Fibroblast of skin of right biceps (primary cell): ENCODE data around the gene P2RX7.

ENCODE experiments used
- DNase-seq: peaks from one replicate; pipeline ENCODE4 v3.0.0-alpha.2; 2013

P2RX7 gene

DNA sequence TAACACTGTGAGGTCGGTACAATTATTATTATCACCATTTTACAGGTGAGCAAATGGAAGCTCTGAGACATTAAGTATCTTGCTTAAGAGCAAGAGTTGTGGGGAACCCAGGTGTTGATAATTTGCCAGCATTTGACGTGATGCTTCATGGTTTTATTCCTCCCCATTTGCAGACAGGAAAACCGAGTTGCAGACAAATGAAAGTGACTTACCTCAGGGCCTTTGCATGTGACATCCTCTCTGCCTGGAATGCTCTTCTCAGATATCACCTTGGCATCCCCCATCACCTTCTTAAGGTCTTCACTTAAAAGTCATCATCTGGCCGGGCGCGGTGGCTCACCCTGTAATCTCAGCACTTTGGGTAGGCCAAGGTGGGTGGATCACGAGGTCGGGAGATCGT, 21.0 kb upstream of the P2RX7 start:
- no peak for DNase-seq

GRCh38 chr12:121112496-121112895, 20.2 kb upstream of the P2RX7 start:
- DNase-seq: no peak

DNA sequence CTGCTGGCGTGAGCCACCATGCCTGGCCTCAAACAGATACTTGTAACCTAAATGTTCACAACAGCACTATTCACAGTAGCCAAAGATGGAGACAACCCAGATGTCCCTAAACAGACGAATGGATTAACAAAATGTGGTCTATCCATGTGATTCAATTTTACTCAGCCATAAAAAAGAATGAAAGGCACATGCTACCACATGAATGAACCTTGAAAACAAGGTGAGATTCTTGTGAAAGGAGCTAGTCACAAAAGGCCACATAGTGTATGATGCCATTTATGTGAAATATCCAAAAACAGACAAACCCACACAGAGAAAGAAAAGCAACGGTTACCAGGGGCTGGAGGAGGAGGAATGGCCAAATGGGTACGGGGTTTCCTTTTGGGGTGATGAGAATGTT, 19.6 kb upstream of the P2RX7 start:
- DNase-seq: no peak

DNA sequence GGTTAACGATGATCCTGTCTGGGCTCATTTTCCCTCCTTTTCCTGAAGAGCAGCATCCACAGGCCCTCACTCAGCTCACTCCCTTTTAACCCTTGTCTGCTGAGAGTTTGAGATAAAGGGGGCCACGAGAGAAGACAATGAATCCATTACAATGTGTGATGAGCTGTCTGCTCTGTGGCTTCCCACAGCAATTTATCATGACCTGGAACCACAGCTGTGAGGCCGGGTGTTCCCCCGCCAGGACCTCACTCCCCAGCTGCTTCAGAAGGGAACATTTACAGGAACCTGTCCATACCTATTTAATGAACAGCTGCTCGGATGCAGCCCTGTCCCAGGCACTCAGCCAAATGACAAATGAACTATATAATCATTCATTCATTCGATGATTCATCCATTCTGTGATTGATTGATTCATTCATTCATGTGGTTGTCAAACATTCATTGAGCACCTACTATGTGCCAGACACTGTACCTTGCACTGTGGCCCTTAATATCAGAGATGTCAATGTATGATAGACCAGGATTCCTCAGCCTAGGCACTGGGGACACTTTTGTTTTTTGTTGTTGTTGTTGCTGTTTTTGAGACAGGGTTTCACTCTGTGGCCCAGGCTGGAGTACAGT, 18.5 kb upstream of the P2RX7 start:
- DNase-seq: no peak

GRCh38 chr12:121114806-121115205, 17.9 kb upstream of the P2RX7 start:
- DNase-seq: no peak

DNA sequence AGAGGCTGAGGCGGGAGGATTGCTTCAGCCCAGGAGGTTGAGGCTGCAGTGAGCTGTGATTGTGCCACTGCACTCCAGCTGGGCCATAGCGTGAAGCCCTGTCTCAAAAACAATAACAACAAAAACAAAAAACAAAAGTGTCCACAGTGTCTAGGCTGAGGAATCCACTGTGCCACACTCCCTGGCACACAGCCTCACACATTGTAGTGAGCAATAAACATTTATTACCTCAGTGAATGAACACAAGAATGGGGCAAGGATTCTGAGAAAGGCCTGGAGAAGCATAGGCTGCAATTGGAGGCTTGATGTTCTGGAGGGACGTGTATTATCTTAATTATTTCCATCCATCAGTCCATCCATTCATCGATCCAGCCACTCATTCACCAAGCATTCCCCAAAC, 17.1 kb upstream of the P2RX7 start:
- DNase-seq: no peak

GRCh38 chr12:121116318-121117225, 16.1 kb upstream of the P2RX7 start:
- DNase-seq: no peak

DNA sequence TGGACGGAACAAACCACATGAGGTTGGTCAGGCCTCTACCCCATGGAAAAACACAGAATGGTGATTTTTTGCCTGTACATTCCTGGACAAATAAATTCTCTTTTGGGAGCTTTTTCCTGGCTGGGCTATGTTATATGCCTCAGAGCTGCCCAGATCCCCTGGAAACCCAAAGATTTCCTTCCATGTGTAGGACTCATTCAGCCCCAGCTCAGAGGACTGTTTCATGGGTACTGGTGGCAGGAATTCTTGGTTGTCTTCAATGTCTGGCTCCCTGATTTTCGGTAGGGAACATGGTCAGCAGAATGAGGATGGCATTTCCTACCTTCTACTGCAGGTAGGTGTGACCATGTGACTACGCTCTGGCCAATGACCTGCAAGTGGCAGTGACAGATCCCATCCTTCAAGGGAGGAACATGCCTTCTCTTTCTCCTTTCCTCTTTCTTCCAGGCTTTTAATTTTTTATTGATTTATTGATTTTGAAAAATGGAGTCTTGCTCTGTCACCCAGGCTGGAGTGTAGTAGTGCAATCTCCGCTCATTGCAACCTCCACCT, 15.4 kb upstream of the P2RX7 start:
- no peak for DNase-seq

GRCh38 chr12:121120323-121120722, 12.4 kb upstream of the P2RX7 start:
- DNase-seq: no peak

- no peak for DNase-seq
Measured at GRCh38 chr12:121120989-121121755, 11.5 kb upstream of the P2RX7 start.

DNA sequence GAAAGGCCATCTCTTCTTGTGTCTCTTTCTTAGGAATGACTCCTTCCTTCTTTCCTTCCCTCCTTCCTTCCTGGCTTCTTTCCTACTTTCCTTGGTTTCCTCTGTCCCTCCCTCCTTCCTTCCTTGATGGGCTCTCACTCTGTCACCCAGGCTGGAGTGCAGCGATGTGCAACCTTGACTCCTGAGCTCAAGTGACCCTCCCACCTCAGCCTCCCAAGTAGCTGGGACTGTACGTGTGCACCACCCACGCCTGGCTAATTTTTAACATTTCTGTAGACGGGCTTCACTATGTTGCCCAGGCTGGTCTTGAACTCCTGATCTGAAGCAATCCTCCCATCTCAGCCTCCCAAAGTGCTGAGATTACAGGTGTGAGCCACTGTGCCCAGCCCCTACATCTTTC, 10.9 kb upstream of the P2RX7 start:
- DNase-seq: no peak

GRCh38 chr12:121123488-121123887, 9.2 kb upstream of the P2RX7 start:
- DNase-seq: no peak

DNA sequence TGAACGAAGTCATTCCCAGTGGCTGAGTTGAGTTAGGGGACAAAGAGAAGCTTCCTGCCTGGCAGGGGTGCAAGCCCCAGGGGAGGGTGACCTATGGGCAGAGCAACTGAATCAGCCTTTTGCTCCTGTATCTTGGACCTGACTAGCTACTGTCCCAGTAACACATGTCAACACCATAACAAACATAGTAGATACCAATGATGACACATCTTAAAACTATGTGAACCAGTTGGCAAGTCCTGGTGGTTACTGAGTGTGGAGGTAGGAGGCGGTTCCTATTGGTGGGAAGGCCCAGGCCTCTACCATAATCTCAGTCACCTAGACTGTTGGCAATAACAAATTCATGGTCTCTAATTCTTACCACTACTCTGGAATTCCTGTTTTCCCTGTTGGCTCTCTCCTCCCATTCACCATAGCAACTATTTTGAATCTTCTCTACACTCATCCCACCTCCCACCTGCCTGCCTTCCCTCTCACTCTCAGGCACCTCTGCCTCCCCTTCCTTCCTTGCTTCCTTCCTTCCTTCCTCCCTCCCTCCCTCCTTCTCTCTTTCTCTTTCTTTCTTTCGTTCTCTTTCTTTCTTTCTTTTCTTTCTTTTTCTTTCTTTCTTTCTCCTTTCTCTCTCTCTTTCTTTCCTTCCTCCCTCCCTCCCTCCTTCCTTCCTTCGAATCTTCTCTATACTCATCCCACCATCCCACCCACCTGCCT, 8.1 kb upstream of the P2RX7 start:
- DNase-seq: peak; percentile 89

- DNase-seq: no peak
Measured at GRCh38 chr12:121127501-121127900, 5.2 kb upstream of the P2RX7 start.

DNA sequence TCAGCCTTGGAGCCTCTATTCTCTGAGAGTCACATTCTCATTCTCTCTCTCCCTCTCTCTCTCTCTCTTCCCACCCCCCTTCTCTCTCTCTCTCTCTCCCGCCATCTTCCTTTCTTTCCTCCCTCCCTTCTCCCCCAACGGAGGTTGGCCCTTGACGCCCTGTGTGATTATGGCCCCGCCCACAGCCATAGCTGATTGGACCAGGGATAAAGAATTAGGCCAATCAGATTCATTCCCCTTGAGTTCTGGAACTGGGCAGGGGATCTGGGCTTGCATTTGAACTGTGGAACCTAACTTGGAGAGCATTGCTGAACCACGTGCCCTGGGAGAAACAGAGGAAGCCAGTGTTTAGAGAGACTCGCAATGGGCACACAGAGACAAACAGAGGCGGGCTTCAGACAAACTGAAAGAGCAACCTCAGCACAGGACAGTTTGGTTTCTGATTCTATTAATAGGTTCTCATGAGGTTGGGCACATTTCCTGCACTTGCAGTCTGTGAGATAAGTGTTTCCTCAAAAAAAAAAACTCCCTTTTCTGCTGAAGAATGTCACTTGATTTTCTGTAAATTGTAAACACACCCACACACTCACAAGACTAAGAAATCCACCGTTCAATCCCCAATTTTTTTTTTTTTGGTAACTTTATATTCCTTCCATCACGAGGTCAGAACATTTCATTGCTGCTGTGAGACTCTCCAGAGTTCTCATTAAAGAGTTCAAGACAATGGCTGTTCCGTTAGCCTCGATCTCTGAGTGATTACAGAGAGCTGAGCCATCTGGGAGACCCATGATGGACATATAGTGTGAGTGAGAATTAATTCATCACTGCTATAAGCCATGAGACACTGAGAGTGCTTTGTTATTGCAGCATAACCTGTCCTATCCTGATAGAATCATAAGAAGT, 3.5 kb upstream of the P2RX7 start:
- DNase-seq: peak; percentile 25

DNA sequence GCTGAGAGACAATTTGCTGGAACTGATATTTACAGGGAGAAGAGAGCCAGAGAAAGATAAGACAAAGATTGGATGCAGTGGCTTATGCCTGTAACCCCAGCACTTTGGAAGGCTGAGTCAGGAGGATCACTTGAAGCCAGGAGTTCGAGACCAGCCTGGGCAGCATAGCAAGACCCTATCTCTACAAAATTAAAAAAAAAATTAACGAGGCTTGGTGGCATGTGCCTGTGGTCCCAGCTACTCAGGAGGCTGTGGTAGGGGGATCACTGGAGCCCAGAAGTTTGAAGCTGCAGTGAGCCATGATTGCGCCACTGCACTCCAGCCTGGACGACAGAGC, 2.9 kb upstream of the P2RX7 start:
- DNase-seq: no peak

DNA sequence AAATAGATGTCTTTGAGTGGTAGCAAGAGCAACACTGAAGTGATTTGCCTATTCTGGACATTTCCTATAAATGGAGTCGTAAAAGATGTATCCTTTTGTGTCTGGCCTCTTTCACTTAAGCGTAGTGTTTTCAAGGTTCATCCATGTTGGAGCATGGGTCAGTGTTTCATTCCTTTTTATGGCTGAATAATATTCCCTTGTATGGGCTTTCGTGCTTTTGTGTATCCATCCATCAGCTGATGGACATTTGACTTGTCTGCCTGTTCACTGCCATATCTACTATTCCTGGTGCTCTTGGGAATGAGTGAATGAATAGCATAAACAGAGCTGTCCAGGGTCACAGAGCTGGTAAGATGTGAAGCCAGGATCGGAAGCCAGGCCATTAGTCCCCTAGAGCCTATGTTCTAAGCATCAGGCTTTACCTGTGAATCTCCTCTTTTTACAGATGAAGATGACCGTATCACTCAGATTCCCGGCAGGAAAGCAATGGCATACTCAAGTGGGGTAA, 1.8 kb upstream of the P2RX7 start:
- no peak for DNase-seq

DNA sequence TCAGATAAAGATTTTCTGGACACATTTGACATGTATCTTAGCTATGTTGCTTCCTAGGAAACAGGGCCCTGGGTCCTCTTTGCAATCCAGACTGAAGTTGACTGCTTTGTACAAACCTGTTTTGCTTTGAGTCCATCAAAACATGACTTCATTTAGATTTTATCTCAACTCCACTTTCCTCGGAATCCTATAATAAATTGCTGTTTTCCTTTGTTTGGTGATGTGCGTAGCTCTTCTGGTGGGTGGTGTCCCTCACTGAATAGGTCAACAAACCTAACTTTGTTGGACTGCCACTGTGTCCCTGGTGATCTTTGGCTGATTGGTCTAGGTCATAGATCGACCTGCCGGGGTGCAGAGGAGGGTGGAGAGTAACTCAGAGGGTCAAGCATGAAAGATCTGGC, 735 bp upstream of the P2RX7 start:
- DNase-seq: no peak

- DNase-seq: no peak
Measured at GRCh38 chr12:121133838-121134237, 1.2 kb downstream of the P2RX7 start.

DNA sequence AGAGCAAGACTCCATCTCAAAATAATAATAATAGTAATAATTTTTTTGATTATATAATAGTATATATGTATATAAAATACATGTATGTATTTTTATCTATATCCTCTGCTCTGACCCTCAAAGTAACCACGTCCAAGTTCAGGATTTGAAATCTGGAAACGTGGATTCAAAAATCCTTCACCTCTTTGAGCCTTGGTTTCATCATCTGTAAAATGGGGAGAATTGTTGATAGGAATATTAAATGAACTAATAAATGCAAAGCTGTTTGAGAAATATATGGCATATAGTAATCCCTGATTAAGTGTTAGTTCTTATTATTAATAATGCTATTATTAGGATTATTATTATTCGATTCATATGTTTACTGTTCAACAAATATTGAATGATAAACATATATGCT, 2.6 kb downstream of the P2RX7 start:
- DNase-seq: no peak

DNA sequence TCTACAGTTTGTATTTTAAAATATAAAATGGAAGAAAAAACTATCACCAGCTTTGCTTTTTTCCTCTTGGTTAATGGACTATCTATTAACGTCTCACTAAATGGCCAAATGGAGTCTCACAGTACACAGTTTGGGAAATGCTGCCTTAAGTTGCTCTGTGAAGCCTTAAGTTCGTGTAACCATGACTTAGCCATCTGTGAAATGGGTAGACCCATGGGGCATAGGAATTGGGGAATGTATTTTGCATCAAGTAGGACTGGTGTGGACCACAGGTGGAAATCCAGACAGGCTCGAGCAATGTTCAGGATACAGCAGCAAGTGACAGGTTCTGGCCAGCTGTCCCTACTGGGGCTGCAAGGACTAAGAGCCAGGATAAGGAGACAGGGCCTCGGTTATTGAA, 4.8 kb downstream of the P2RX7 start:
- no peak for DNase-seq

DNA sequence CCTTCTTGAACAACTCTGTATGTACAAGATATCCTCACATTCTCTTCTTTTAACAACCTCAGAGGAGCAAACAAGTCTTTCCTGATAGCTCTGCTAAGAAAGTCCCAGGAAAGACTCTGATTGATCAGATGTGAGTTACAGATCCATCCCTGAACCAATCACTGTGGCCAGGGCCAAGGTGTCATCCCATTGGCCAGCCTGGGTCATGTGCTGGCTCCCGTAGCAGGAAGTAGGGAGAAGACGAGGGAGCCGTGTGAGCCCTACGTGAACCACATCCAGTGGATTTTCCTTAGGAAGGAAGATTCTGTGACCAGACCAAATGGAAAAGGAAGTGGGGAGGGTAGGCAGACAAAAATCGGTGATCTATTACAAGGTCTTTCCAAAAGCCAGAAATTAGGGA, 5.6 kb downstream of the P2RX7 start:
- DNase-seq: no peak
